HepG2 (cell line): ENCODE results near the gene CTNNBIP1. TPM values are rescaled to one million over a fixed set of nuclear protein-coding genes. Genes with fewer than 3 reads are reported as not detected.

ENCODE experiments used
- ATAC-seq: fragments of 200-7000 bp; cut with Tn5 transposase; 3 replicates; pipeline ENCODE4 v1.9.1; 2020; ENCODE audit warnings: mild to moderate bottlenecking, moderate library complexity
- BruUV-seq: library from RNA; stranded (reverse); fragments of 400-500 nt; replicated peaks from 2 replicates; lab custom pipeline; 2021; lab: Mats Ljungman, UMichigan
- CTCF ChIA-PET: fragments of 300-600 bp; formaldehyde crosslinking; extraction: SDS; loops from one replicate; lab custom pipeline; 2021; ENCODE audit warnings: low total read pairs, inconsistent platforms, low intra/inter-chr PET ratio; lab: Yijun Ruan, JAX
- POLR2A ChIA-PET: fragments of 350-600 bp; sonication (Branson Sonifier 250); formaldehyde crosslinking; loops from one replicate; lab custom pipeline; 2020; ENCODE audit warnings: antibody characterized with exemption, inconsistent platforms; lab: Yijun Ruan, JAX
- DNase-seq: peaks from one replicate; pipeline ENCODE4 v3.0.0-alpha.2; 2015; ENCODE audit warnings: low spot score
- FAIRE-seq: peaks from 3 replicates; lab custom pipeline; 2011; peaks lifted over from hg19 to GRCh38; lab: Jason Lieb, UNC
- H2AFZ ChIP-seq: one replicate; pipeline ENCODE4 v1.6.1; 2011; ENCODE audit warnings: low read length, inconsistent platforms
- H3K27ac ChIP-seq: fragments of 300-600 bp; 3 replicates; pipeline ENCODE4 v1.8.0; 2011; ENCODE audit warnings: mixed run types, mild to moderate bottlenecking, mixed read lengths, low read length, inconsistent platforms; ENCODE audit not compliant: insufficient read depth; ENCODE audit errors: extremely low read length
- H3K27me3 ChIP-seq, 2 experiments: fragments of 200-600 bp in 1 of 2; 2 replicates in 1 of 2; 3 replicates in 1 of 2; pipeline versions ENCODE4 v1.6.0 to v1.8.0; 2011; ENCODE audit warnings: low read length in 2 of 2, mild to moderate bottlenecking in 2 of 2, moderate library complexity in 2 of 2, inconsistent platforms in 1 of 2; ENCODE audit not compliant: insufficient read depth in 2 of 2, control insufficient read depth in 1 of 2
- H3K36me3 ChIP-seq, 2 experiments: fragments of 200-600 bp in 1 of 2; replicated peaks in 1 of 2; 2 replicates in 1 of 2; 3 replicates in 1 of 2; pipeline versions ENCODE4 v1.5.1 to v1.8.0; 2011; ENCODE audit warnings: low read length in 2 of 2, inconsistent platforms in 1 of 2; ENCODE audit not compliant: insufficient read depth in 2 of 2, control insufficient read depth in 1 of 2
- H3K4me1 ChIP-seq: 2 replicates; pipeline ENCODE4 v1.5.1; 2012; ENCODE audit warnings: low read length, inconsistent platforms; ENCODE audit not compliant: insufficient read depth
- H3K4me2 ChIP-seq: 2 replicates; pipeline ENCODE4 v1.6.0; 2011; ENCODE audit warnings: low read depth, low read length, inconsistent platforms
- H3K4me3 ChIP-seq, 3 experiments: fragments of 200-600 bp in 1 of 3; sonication (generic), shearing (Covaris generic) in 1 of 3; replicated peaks in 1 of 3; 2 replicates each; pipeline ENCODE4 v1.5.1; 2011 to 2016; ENCODE audit warnings: low read length in 3 of 3, inconsistent platforms in 2 of 3, low read depth in 2 of 3, mild to moderate bottlenecking in 2 of 3, control low read depth in 1 of 3, mixed read lengths in 1 of 3; ENCODE audit not compliant: insufficient read depth in 1 of 3
- H3K79me2 ChIP-seq: one replicate; pipeline ENCODE4 v1.6.1; 2011; ENCODE audit warnings: low read length, inconsistent platforms; ENCODE audit not compliant: insufficient read depth
- H3K9ac ChIP-seq: 2 replicates; pipeline ENCODE4 v1.6.0; 2011; ENCODE audit warnings: mild to moderate bottlenecking, low read depth, low read length, inconsistent platforms; ENCODE audit not compliant: insufficient read depth
- H3K9me3 ChIP-seq: 2 replicates; pipeline ENCODE4 v1.5.1; 2012; ENCODE audit warnings: mild to moderate bottlenecking, low read length
- H4K20me1 ChIP-seq: 2 replicates; pipeline ENCODE4 v1.6.0; 2011; ENCODE audit warnings: inconsistent platforms, mild to moderate bottlenecking, low read length, moderate library complexity; ENCODE audit not compliant: insufficient read depth
- ELF1 ChIP-seq: sonication (generic); formaldehyde crosslinking; IDR thresholded peaks from 2 replicates; pipeline ENCODE4 v1.4.0; 2020; ENCODE audit warnings: missing genetic modification reagents
- ETV5 ChIP-seq: IDR thresholded peaks from 2 replicates; pipeline ENCODE4 v1.6.1; 2018; ENCODE audit warnings: missing biosample characterization, missing genetic modification reagents, inconsistent platforms, borderline replicate concordance
- GATA4 ChIP-seq: sonication (generic); IDR thresholded peaks from 2 replicates; pipeline ENCODE4 v1.6.1; 2016; ENCODE audit warnings: antibody characterized with exemption, low read depth, borderline replicate concordance
- GATAD1 ChIP-seq: IDR thresholded peaks from 2 replicates; pipeline ENCODE4 v1.6.1; 2016; ENCODE audit warnings: missing genetic modification reagents, missing compliant biosample characterization
- GATAD2A ChIP-seq: IDR thresholded peaks from 2 replicates; pipeline ENCODE4 v1.6.1; 2016
- HNF4G ChIP-seq, 2 experiments: sonication (generic) in 1 of 2; formaldehyde crosslinking in 1 of 2; IDR thresholded peaks; 2 replicates each; pipeline versions ENCODE4 v1.4.0 to v1.6.1; 2011 to 2020; ENCODE audit warnings: borderline replicate concordance in 2 of 2, low read depth in 2 of 2, mild to moderate bottlenecking in 2 of 2, low read length in 1 of 2, missing genetic modification reagents in 1 of 2, moderate library complexity in 1 of 2
- IKZF4 ChIP-seq: sonication (generic); formaldehyde crosslinking; IDR thresholded peaks from 2 replicates; pipeline ENCODE4 v1.5.1; 2020; ENCODE audit warnings: borderline replicate concordance, mild to moderate bottlenecking, low read depth, missing genetic modification reagents; ENCODE audit errors: not compliant biosample characterization
- KMT2B ChIP-seq: IDR thresholded peaks from 2 replicates; pipeline ENCODE4 v1.6.1; 2016; ENCODE audit warnings: missing genetic modification reagents, missing compliant biosample characterization
- MAFK ChIP-seq, 2 experiments: IDR thresholded peaks in 1 of 2; conservative IDR thresholded peaks in 1 of 2; 2 replicates each; pipeline ENCODE4 v1.6.1; 2011; ENCODE audit warnings: improper control_type of control experiment in 2 of 2, low read length in 2 of 2
- MIER2 ChIP-seq: IDR thresholded peaks from 2 replicates; pipeline ENCODE4 v1.6.1; 2016; ENCODE audit warnings: missing biosample characterization, missing genetic modification reagents
- PAWR ChIP-seq: sonication (generic); formaldehyde crosslinking; IDR thresholded peaks from 2 replicates; pipeline ENCODE4 v1.4.0; 2020; ENCODE audit warnings: missing genetic modification reagents, mild to moderate bottlenecking, borderline replicate concordance
- POLR2G ChIP-seq: fragments of 200-400 bp; formaldehyde crosslinking; IDR thresholded peaks from 2 replicates; pipeline ENCODE4 v1.6.1; 2018; ENCODE audit warnings: mild to moderate bottlenecking, low read depth, low read length, moderate library complexity
- SP2 ChIP-seq: sonication (generic); formaldehyde crosslinking; IDR thresholded peaks from 2 replicates; pipeline ENCODE4 v1.5.1; 2020; ENCODE audit warnings: mild to moderate bottlenecking, missing genetic modification reagents
- TOPORS ChIP-seq: sonication (generic); formaldehyde crosslinking; IDR thresholded peaks from 2 replicates; pipeline ENCODE4 v1.8.0; 2023; ENCODE audit warnings: mild to moderate bottlenecking, missing genetic modification reagents
- ZNF354B ChIP-seq: sonication (generic); formaldehyde crosslinking; IDR thresholded peaks from 2 replicates; pipeline ENCODE4 v1.8.0; 2022; ENCODE audit warnings: mild to moderate bottlenecking, missing genetic modification reagents
- ZNF615 ChIP-seq: sonication (generic); formaldehyde crosslinking; IDR thresholded peaks from 2 replicates; pipeline ENCODE4 v1.5.0; 2020; ENCODE audit warnings: mild to moderate bottlenecking, missing genetic modification reagents, borderline replicate concordance
- ZNF816 ChIP-seq: sonication (generic); formaldehyde crosslinking; IDR thresholded peaks from 2 replicates; pipeline ENCODE4 v1.8.0; 2022; ENCODE audit warnings: missing genetic modification reagents, mild to moderate bottlenecking, borderline replicate concordance
- WGBS: methylation state at CpG from one replicate; pipeline ENCODE4 v1.1.6; 2017; ENCODE audit warnings: low lambda C conversion rate; 5-methylcytosine and 5-hydroxymethylcytosine counted together
- in situ Hi-C: cut with HindIII; loops from 2 replicates; pipeline ENCODE4 v1.10.0; 2017; ENCODE audit warnings: low pct_unique_long_range_greater_than_20kb; ENCODE audit not compliant: extremely low pct_ligation_motif_present
- intact Hi-C: fragments of 100-400 bp; cut with micrococcal nuclease; formaldehyde crosslinking; loops from one replicate; pipeline ENCODE4 v1.10.0; 2022; ENCODE audit not compliant: unreplicated experiment
- polyA plus RNA-seq, 8 experiments: library from polyadenylated mRNA; depleted of rRNA in 3 of 8; stranded (reverse) in 7 of 8; unstranded in 1 of 8; fragments of >200 nt; fragmentation: Illumina TruSeq in 4 of 8; extraction: Trizol in 4 of 8; gene quantifications; 2 replicates each; pipeline versions ENCODE4 v1.2.1 to v1.2.3, GENCODE V29; 2011 to 2016; ENCODE audit warnings: low read depth in 4 of 8, missing spikeins in 1 of 8, mixed read lengths in 1 of 8; ENCODE audit not compliant: insufficient read depth in 1 of 8
- total RNA-seq, 5 experiments: library from RNA; depleted of rRNA; stranded (reverse); fragments of >200 nt; fragmentation: Illumina TruSeq; extraction: Trizol; gene quantifications; 2 replicates each; pipeline ENCODE4 v1.2.3, GENCODE V29; 2016; ENCODE audit warnings: low read depth in 1 of 5
- TF ChIP-seq, protein P1 (sequence below): sonication (generic); formaldehyde crosslinking; conservative IDR thresholded peaks from 2 replicates; pipeline ENCODE4 v1.8.1; 2023; ENCODE audit warnings: missing genetic modification reagents
- TF ChIP-seq, protein P2 (sequence below): sonication (generic); formaldehyde crosslinking; IDR thresholded peaks from 2 replicates; pipeline ENCODE4 v1.4.0; 2020; ENCODE audit warnings: missing genetic modification reagents; ENCODE audit errors: not compliant biosample characterization
- TF ChIP-seq, protein P3 (sequence below): IDR thresholded peaks from 2 replicates; pipeline ENCODE4 v1.6.1; 2016; ENCODE audit warnings: low read depth

CTNNBIP1 gene
- total and polyA plus RNA-seq, 2 of the 13 experiments (the other 11 are each of a cell fraction or from before 2014, with no cell fraction given) = 71.7 to 83.0 TPM

DNA sequence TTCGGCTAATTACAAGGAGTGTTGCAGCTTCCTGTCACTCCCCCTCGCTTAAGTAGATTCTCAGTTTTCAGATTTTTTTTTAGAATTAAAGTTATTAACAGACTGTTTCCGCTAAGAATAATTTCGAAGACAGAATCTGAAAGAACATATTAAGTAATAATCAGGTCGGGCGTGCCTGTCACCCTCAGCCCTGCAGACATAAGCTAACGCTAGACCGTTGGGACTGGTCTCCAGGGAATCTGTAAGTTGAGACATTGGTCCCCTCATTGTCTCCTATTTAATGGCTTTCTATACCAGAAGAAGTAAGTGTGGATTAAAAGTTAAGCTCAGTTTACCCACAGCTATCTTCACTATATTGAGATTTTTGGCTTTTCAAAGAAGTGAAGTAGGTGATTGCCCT, 47.7 kb upstream of the CTNNBIP1 start:
- H3K27me3 ChIP-seq = no peaks in the 10 kb centered on the region
- no peak overlapping the region for H3K4me3 ChIP-seq
- no peak for DNase-seq
- H3K4me2 ChIP-seq = no peak overlapping the region
- intact Hi-C loops (no loop called here), in situ Hi-C loops (no loop called here)
- CTCF ChIA-PET = no interaction called here
- 93% methylated on average over 8 of the region's 8 CpGs for WGBS
- 0 out of 2 replicates have a peak, but pooled peaks cover 2% of the 10 kb centered on the region for H3K4me1 ChIP-seq
- no TSS peak for BruUV-seq
- no peaks in the 10 kb centered on the region for H4K20me1 ChIP-seq
- POLR2A ChIA-PET = no interaction called here
- TF ChIP-seq ZNF816 (CRISPR knock-in tag) = no peak
- TF ChIP-seq, protein P1, sequence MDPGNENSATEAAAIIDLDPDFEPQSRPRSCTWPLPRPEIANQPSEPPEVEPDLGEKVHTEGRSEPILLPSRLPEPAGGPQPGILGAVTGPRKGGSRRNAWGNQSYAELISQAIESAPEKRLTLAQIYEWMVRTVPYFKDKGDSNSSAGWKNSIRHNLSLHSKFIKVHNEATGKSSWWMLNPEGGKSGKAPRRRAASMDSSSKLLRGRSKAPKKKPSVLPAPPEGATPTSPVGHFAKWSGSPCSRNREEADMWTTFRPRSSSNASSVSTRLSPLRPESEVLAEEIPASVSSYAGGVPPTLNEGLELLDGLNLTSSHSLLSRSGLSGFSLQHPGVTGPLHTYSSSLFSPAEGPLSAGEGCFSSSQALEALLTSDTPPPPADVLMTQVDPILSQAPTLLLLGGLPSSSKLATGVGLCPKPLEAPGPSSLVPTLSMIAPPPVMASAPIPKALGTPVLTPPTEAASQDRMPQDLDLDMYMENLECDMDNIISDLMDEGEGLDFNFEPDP = no peak
- no peak for TF ChIP-seq TOPORS
- TF ChIP-seq POLR2G = no peak
- TF ChIP-seq GATAD2A (CRISPR knock-in tag) = no peak
- no peak for TF ChIP-seq GATAD1 (CRISPR knock-in tag)
- TF ChIP-seq, protein P2, sequence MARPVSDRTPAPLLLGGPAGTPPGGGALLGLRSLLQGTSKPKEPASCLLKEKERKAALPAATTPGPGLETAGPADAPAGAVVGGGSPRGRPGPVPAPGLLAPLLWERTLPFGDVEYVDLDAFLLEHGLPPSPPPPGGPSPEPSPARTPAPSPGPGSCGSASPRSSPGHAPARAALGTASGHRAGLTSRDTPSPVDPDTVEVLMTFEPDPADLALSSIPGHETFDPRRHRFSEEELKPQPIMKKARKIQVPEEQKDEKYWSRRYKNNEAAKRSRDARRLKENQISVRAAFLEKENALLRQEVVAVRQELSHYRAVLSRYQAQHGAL (CRISPR knock-in tag) = no peak
- TF ChIP-seq ETV5 = no peak
- TF ChIP-seq MAFK (conservative IDR thresholded peaks at IDR 0.05 in 1 of 2, IDR thresholded peaks at IDR 0.05 in 1 of 2; ENCODE audit: low read length in 2 of 2) = no peak
- TF ChIP-seq IKZF4 (CRISPR knock-in tag) = no peak
- no peak for TF ChIP-seq PAWR
- no peak for TF ChIP-seq ZNF615 (CRISPR knock-in tag)
- no peak for TF ChIP-seq SP2 (CRISPR knock-in tag)
- TF ChIP-seq HNF4G (IDR thresholded peaks at IDR 0.05; ENCODE audit: borderline replicate concordance, low read depth, low read length) = no peak
- TF ChIP-seq HNF4G (CRISPR knock-in tag; IDR thresholded peaks at IDR 0.05; ENCODE audit: borderline replicate concordance, low read depth) = no peak
- no peak for TF ChIP-seq ELF1 (CRISPR knock-in tag)
- TF ChIP-seq KMT2B (CRISPR knock-in tag) = no peak
- no peak for TF ChIP-seq MIER2 (CRISPR knock-in tag)
- TF ChIP-seq ZNF354B (CRISPR knock-in tag) = no peak
- TF ChIP-seq, protein P3, sequence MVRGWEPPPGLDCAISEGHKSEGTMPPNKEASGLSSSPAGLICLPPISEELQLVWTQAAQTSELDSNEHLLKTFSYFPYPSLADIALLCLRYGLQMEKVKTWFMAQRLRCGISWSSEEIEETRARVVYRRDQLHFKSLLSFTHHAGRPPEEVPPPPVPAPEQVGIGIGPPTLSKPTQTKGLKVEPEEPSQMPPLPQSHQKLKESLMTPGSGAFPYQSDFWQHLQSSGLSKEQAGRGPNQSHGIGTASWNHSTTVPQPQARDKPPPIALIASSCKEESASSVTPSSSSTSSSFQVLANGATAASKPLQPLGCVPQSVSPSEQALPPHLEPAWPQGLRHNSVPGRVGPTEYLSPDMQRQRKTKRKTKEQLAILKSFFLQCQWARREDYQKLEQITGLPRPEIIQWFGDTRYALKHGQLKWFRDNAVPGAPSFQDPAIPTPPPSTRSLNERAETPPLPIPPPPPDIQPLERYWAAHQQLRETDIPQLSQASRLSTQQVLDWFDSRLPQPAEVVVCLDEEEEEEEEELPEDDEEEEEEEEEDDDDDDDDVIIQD (CRISPR knock-in tag) = no peak
- TF ChIP-seq GATA4 = no peak
- FAIRE-seq = no peak
- no peak overlapping the region for H2AFZ ChIP-seq
- H3K9me3 ChIP-seq = no peaks in the 10 kb centered on the region
- no peaks in the 10 kb centered on the region for H3K79me2 ChIP-seq
- no peaks in the 10 kb centered on the region for H3K36me3 ChIP-seq
- H3K9ac ChIP-seq = no peak overlapping the region
- ATAC-seq = no peak
- H3K27ac ChIP-seq = no peak overlapping the region
